Measurements from ENCODE around the gene CEP126. TPM values are rescaled to one million over a fixed set of nuclear protein-coding genes. Genes with fewer than 3 reads are reported as not detected.

CEP126 gene
- total and polyA plus RNA-seq, 2 donors (not counting 3 experiments of a cell fraction or from before 2014, with no cell fraction given): 3.6 to 9.1 TPM

- FAIRE-seq: no peak
- Histone ChIP-seq H3K27me3 (ENCODE audit: control insufficient read depth in 2 of 2, insufficient read depth in 2 of 2, low read length in 2 of 2) (no peaks in the 10 kb centered on the region), H3K79me2 (ENCODE audit: control insufficient read depth, insufficient read depth, low read length) (no peaks in the 10 kb centered on the region), H3K9me3 (replicated peaks; ENCODE audit: control insufficient read depth, insufficient read depth, low read length) (no peaks in the 10 kb centered on the region), H3K27ac (ENCODE audit: insufficient read depth, low read depth, low read length) (no peak overlapping the region), H4K20me1 (replicated peaks; ENCODE audit: control insufficient read depth, extremely low read depth, insufficient read depth, low read length) (no peaks in the 10 kb centered on the region), H3K4me2 (ENCODE audit: insufficient read depth, low read length) (no peak overlapping the region), H3K9ac (replicated peaks; ENCODE audit: extremely low read depth, insufficient read depth, low read length) (no peak overlapping the region), H2AFZ (ENCODE audit: low read depth, low read length) (peak overlapping the region; percentile 59), H3K4me1 (ENCODE audit: control insufficient read depth, extremely low read depth, insufficient read depth, low read length) (peaks cover 25% of the 10 kb centered on the region), H3K36me3 (ENCODE audit: control insufficient read depth in 2 of 2, extremely low read depth in 1 of 2, insufficient read depth in 2 of 2, low read length in 2 of 2) (no peaks in the 10 kb centered on the region), H3K4me3 (replicated peaks in 1 of 3; ENCODE audit: insufficient read depth in 1 of 3, low read depth in 1 of 3, low read length in 3 of 3) (no peak overlapping the region), H3K9me1 (replicated peaks; ENCODE audit: control insufficient read depth, extremely low read depth, insufficient read depth, low read length) (no peaks in the 10 kb centered on the region)
- TF ChIP-seq JUN (IDR thresholded peaks at IDR 0.05; ENCODE audit: borderline replicate concordance, insufficient read depth, insufficient read length, low read depth) (no peak), MYC (IDR thresholded peaks at IDR 0.05; ENCODE audit: low read depth, low read length) (no peak), FOS (IDR thresholded peaks at IDR 0.05; ENCODE audit: borderline replicate concordance, insufficient read depth, low read length) (no peak), POLR2A (IDR thresholded peaks at IDR 0.05; ENCODE audit: low read depth, low read length) (no peak), EZH2 (IDR thresholded peaks at IDR 0.05; ENCODE audit: borderline replicate concordance, low read depth, low read length, severe bottlenecking) (no peak), GATA2 (IDR thresholded peaks at IDR 0.05; ENCODE audit: insufficient read depth, insufficient read length, low read depth, low read length) (no peak), CTCF (IDR thresholded peaks at IDR 0.05; ENCODE audit: extremely low read depth in 1 of 2, insufficient read depth in 1 of 2, low read depth in 1 of 2, low read length in 2 of 2) (no peak), POLR2AphosphoS5 (IDR thresholded peaks at IDR 0.05; ENCODE audit: insufficient read depth, low read depth, low read length) (no peak)
- TF ChIP-seq, protein P1, sequence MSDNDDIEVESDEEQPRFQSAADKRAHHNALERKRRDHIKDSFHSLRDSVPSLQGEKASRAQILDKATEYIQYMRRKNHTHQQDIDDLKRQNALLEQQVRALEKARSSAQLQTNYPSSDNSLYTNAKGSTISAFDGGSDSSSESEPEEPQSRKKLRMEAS (IDR thresholded peaks at IDR 0.05; ENCODE audit: insufficient read depth, insufficient read length): no peak
- CTCF ChIA-PET: interaction anchor here (0.6 to 1.1 kb wide), 3 partner anchors 46 to 635 kb away, joined by 3 to 5 read pairs (median 3); no protein-coding TSS in a partner anchor
- POLR2A ChIA-PET: no interaction called here
- no TSS peak for BruUV-seq (replicated peaks)
- no peak for DNase-seq (ENCODE audit: low read depth, low spot score)
- dilution Hi-C loops (cut with MboI; ENCODE audit: extremely low pct_ligation_motif_present, low sequenced_read_pairs) (no loop called here), intact Hi-C loops (cut with micrococcal nuclease) (no loop called here)
Measured at GRCh38 chr11:101909087-101909486, 5.7 kb upstream of the CEP126 start.
